ENCODE data around the gene NONO.
"Not testable (repeated sequence)": the region's sequence is repeated elsewhere in the genome, so short reads cannot be mapped to it uniquely, and the experiment has no call there.

NONO gene

GRCh38 chrX:71283403-71284143 is at the start of gene NONO:
NONO (plus strand) TSS chrX:71283635; CDS start chrX:71290638, 7,003 bp downstream.
- peak; percentile 55 to 61 for DNase-seq (ENCODE audit: low read depth in 1 of 2, low spot score in 1 of 2)

- no peak for DNase-seq (ENCODE audit: low read depth in 1 of 2, low spot score in 1 of 2)
These were observed 48.0 kb upstream of the NONO start for GRCh38 chrX:71235482-71235881.

GRCh38 chrX:71236836-71237235 is 46.6 kb upstream of the NONO start:
- DNase-seq (ENCODE audit: low read depth in 1 of 2, low spot score in 1 of 2), result no peak

GRCh38 chrX:71239781-71240180 is 43.7 kb upstream of the NONO start:
- DNase-seq (ENCODE audit: low read depth in 1 of 2, low spot score in 1 of 2), result no peak

- DNase-seq (ENCODE audit: low read depth in 1 of 2, low spot score in 1 of 2), result no peak
These were observed 42.1 kb upstream of the NONO start for GRCh38 chrX:71241301-71241700.

- no peak for DNase-seq (ENCODE audit: low read depth in 1 of 2, low spot score in 1 of 2)
These were observed 38.9 kb upstream of the NONO start for GRCh38 chrX:71244359-71245128.

GRCh38 chrX:71245159-71245558 is 38.3 kb upstream of the NONO start:
- no peak for DNase-seq (ENCODE audit: low read depth in 1 of 2, low spot score in 1 of 2)

- no peak for DNase-seq (ENCODE audit: low read depth in 1 of 2, low spot score in 1 of 2)
These were observed 32.6 kb upstream of the NONO start for GRCh38 chrX:71250841-71251240.

- no peak for DNase-seq (ENCODE audit: low read depth in 1 of 2, low spot score in 1 of 2)
These were observed 31.9 kb upstream of the NONO start for GRCh38 chrX:71251466-71251973.

- no peak for DNase-seq (ENCODE audit: low read depth in 1 of 2, low spot score in 1 of 2)
These were observed 31.2 kb upstream of the NONO start for GRCh38 chrX:71252221-71252620.

GRCh38 chrX:71253253-71254091 is 30.0 kb upstream of the NONO start:
- no peak for DNase-seq (ENCODE audit: low read depth in 1 of 2, low spot score in 1 of 2)

GRCh38 chrX:71254092-71254963 is 29.1 kb upstream of the NONO start, which contains the start of gene ZMYM3:
ZMYM3 (minus strand) TSS chrX:71254140; CDS start chrX:71253255, 885 bp downstream.
- DNase-seq (ENCODE audit: low read depth in 1 of 2, low spot score in 1 of 2), result peak; percentile 51 to 60

GRCh38 chrX:71256051-71256450 is 27.4 kb upstream of the NONO start:
- DNase-seq (ENCODE audit: low read depth in 1 of 2, low spot score in 1 of 2), result no peak

- DNase-seq (ENCODE audit: low read depth in 1 of 2, low spot score in 1 of 2), result no peak
These were observed 26.6 kb upstream of the NONO start for GRCh38 chrX:71256856-71257255.

GRCh38 chrX:71268624-71269023 is 14.8 kb upstream of the NONO start:
- not testable (repeated sequence) for DNase-seq (ENCODE audit: low read depth in 1 of 2, low spot score in 1 of 2)

- DNase-seq (ENCODE audit: low read depth in 1 of 2, low spot score in 1 of 2), result no peak
These were observed 13.5 kb upstream of the NONO start for GRCh38 chrX:71269801-71270395.

- DNase-seq (ENCODE audit: low read depth in 1 of 2, low spot score in 1 of 2), result not testable (repeated sequence)
These were observed 11.1 kb upstream of the NONO start for GRCh38 chrX:71272313-71272712.

- DNase-seq (ENCODE audit: low read depth in 1 of 2, low spot score in 1 of 2), result not testable (repeated sequence)
These were observed 2.1 kb upstream of the NONO start for GRCh38 chrX:71281300-71281699.

- peak; percentile 4 to 26 for DNase-seq (ENCODE audit: low read depth in 1 of 2, low spot score in 1 of 2)
These were observed 677 bp upstream of the NONO start for GRCh38 chrX:71282514-71283402.

All from stimulated activated CD4-positive, alpha-beta T cell treated with anti-CD3 and anti-CD28 coated beads, Interleukin-15, amount 100 ng/mL, for 1 hour (primary cell).